CD4-positive, alpha-beta T cell treated with Interleukin-17A for 4 hours (primary cell): ENCODE results near the gene ITIH2.
"Not testable (repeated sequence)": the region's sequence is repeated elsewhere in the genome, so short reads cannot be mapped to it uniquely, and the experiment has no call there.

Experiments
- DNase-seq: peaks from one replicate; pipeline ENCODE4 v3.0.0-alpha.2; 2020; ENCODE audit warnings: mixed read lengths

ITIH2 gene

GRCh38 chr10:7703140-7703539, at the start of gene ITIH2:
Gene ITIH2, plus strand, starts transcription at chr10:7703316. Its CDS starts 119 bp downstream, at chr10:7703435.
- DNase-seq = no peak

GRCh38 chr10:7657079-7657478, 46.0 kb upstream of the ITIH2 start:
- DNase-seq = not testable (repeated sequence)

- no peak for DNase-seq
Measured at GRCh38 chr10:7657552-7657951, 45.6 kb upstream of the ITIH2 start.

GRCh38 chr10:7659560-7659959, 43.6 kb upstream of the ITIH2 start:
- no peak for DNase-seq

- no peak for DNase-seq
Measured at GRCh38 chr10:7662522-7662921, 40.6 kb upstream of the ITIH2 start.

GRCh38 chr10:7664707-7665106, 38.4 kb upstream of the ITIH2 start:
- DNase-seq = no peak

- DNase-seq = no peak
Measured at GRCh38 chr10:7665767-7666166, 37.3 kb upstream of the ITIH2 start.

GRCh38 chr10:7666253-7667023, 36.7 kb upstream of the ITIH2 start, which contains the start of gene ITIH5:
Gene ITIH5, minus strand, starts transcription at chr10:7666966. Its CDS starts 74 bp downstream, at chr10:7666892.
- peak; percentile 33 for DNase-seq

- DNase-seq = peak; percentile 16
Measured at GRCh38 chr10:7667262-7668141, 35.6 kb upstream of the ITIH2 start.

GRCh38 chr10:7670157-7670556, 33.0 kb upstream of the ITIH2 start:
- DNase-seq = no peak

GRCh38 chr10:7672341-7673134, 30.6 kb upstream of the ITIH2 start:
- no peak for DNase-seq

GRCh38 chr10:7679256-7679655, 23.9 kb upstream of the ITIH2 start:
- DNase-seq = no peak

GRCh38 chr10:7680078-7680477, 23.0 kb upstream of the ITIH2 start:
- not testable (repeated sequence) for DNase-seq

GRCh38 chr10:7686351-7687171, 16.6 kb upstream of the ITIH2 start:
- DNase-seq = no peak

GRCh38 chr10:7687228-7687907, 15.7 kb upstream of the ITIH2 start:
- DNase-seq = peak; percentile 81

- DNase-seq = no peak
Measured at GRCh38 chr10:7689591-7689990, 13.5 kb upstream of the ITIH2 start.

- DNase-seq = not testable (repeated sequence)
Measured at GRCh38 chr10:7690885-7691597, 12.1 kb upstream of the ITIH2 start.

GRCh38 chr10:7692368-7692767, 10.7 kb upstream of the ITIH2 start:
- DNase-seq = not testable (repeated sequence)

- not testable (repeated sequence) for DNase-seq
Measured at GRCh38 chr10:7693194-7693593, 9.9 kb upstream of the ITIH2 start.

GRCh38 chr10:7696545-7696944, 6.6 kb upstream of the ITIH2 start:
- no peak for DNase-seq

- DNase-seq = no peak
Measured at GRCh38 chr10:7697426-7697825, 5.7 kb upstream of the ITIH2 start.
